HL-60 (cell line): ENCODE measurements around the gene ZNF500.

Source experiments
- DNase-seq, 2 experiments: peaks; one replicate each; pipeline ENCODE4 v3.0.0-alpha.2; 2010 to 2020; ENCODE audit warnings: low read depth in 1 of 2, low spot score in 1 of 2
- H3K27ac ChIP-seq: fragments of 250-450 bp; sonication (Bioruptor Pico); replicated peaks from 2 replicates; pipeline ENCODE4 v1.5.1; 2020; ENCODE audit warnings: mild to moderate bottlenecking, moderate library complexity
- H3K27me3 ChIP-seq: fragments of 250-450 bp; sonication (Bioruptor Pico); 2 replicates; pipeline ENCODE4 v1.5.1; 2021; ENCODE audit warnings: mild to moderate bottlenecking, moderate library complexity; ENCODE audit not compliant: insufficient read depth, poor library complexity, severe bottlenecking
- H3K4me3 ChIP-seq: replicated peaks from 2 replicates; pipeline ENCODE4 v1.5.1; 2011; ENCODE audit warnings: mild to moderate bottlenecking, control low read depth, low read length; ENCODE audit not compliant: insufficient read depth
- GABPA ChIP-seq: IDR thresholded peaks from 2 replicates; pipeline ENCODE4 v1.6.1; 2012; ENCODE audit warnings: low read depth
- POLR2AphosphoS5 ChIP-seq: IDR thresholded peaks from 2 replicates; pipeline ENCODE4 v1.6.1; 2012; ENCODE audit warnings: low read depth
- REST ChIP-seq: IDR thresholded peaks from 2 replicates; pipeline ENCODE4 v1.6.1; 2012; ENCODE audit warnings: low read depth; ENCODE audit not compliant: insufficient replicate concordance
- SPI1 ChIP-seq: IDR thresholded peaks from 2 replicates; pipeline ENCODE4 v1.6.1; 2012; ENCODE audit warnings: low read depth, mild to moderate bottlenecking, borderline replicate concordance
- TF ChIP-seq, protein P1 (sequence below): IDR thresholded peaks from one replicate; pipeline ENCODE4 v1.5.1; 2011; ENCODE audit warnings: low read length, control low read depth, inconsistent platforms; ENCODE audit not compliant: insufficient read depth

ZNF500 gene

DNA sequence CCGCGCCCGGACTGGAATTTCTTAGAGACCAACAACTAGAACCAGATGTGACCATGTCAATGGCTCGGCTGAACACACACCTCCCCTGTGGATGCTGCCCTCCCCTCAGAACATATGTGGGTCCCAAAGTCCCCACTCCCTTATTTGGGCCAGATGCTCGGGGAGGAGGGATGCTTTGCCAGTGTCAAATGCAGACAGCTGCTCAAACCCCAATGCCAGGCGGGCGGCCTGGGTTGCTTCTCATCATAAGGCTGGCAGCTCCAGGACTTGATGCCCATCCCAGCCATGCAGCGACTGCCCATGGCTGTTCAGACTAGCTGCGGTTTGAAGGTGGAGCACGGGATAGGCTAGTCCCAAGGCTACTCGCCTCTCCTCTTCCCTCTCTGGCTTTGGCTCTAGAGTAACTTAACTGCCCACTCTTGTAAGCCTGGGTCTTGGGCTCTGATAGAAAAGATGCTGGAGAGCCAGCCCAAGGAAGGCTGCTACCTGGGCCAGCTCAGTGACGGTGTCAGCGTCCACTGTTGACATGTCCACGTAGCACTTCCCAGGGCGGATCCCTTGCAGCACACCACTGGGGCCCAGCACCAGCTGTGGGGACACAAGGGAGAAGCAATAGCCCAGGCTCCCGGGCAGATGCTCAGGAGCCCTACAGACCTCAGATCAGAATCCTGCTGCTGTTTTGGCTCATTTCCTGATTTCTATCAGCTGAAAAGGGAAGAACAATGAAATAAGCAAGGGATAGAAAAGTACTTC is 46.5 kb upstream of the ZNF500 start:
- H3K27ac ChIP-seq: no peak overlapping the region

DNA sequence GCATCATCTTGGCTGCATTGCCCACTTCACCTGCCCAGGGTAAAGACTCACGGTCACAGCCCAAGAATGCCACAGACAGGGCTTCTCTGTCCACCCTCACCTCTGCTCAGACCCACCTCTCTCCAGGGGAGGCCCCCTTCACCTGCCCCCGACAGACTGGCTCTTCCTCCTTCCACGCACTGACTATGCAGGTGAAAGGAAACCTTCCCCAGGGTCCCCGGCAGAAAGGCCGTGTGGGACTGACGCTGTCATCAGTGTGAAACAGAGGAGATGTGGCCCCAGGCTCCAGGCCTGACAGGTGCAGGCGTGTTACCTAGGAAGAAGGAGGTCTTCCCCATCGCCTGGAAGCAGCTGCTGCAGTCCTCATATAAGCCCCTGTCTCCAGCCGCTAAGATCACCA is 44.8 kb upstream of the ZNF500 start:
- TF ChIP-seq GABPA: no peak
- no peak for TF ChIP-seq REST
- TF ChIP-seq POLR2AphosphoS5: no peak
- TF ChIP-seq, protein P1, sequence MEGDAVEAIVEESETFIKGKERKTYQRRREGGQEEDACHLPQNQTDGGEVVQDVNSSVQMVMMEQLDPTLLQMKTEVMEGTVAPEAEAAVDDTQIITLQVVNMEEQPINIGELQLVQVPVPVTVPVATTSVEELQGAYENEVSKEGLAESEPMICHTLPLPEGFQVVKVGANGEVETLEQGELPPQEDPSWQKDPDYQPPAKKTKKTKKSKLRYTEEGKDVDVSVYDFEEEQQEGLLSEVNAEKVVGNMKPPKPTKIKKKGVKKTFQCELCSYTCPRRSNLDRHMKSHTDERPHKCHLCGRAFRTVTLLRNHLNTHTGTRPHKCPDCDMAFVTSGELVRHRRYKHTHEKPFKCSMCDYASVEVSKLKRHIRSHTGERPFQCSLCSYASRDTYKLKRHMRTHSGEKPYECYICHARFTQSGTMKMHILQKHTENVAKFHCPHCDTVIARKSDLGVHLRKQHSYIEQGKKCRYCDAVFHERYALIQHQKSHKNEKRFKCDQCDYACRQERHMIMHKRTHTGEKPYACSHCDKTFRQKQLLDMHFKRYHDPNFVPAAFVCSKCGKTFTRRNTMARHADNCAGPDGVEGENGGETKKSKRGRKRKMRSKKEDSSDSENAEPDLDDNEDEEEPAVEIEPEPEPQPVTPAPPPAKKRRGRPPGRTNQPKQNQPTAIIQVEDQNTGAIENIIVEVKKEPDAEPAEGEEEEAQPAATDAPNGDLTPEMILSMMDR: no peak
- no peak for TF ChIP-seq SPI1
- Histone ChIP-seq H3K4me3 (no peak overlapping the region), H3K27me3 (no peaks in the 10 kb centered on the region), H3K27ac (no peak overlapping the region)
- no peak for DNase-seq

More for the DNA sequence above, 46.5 kb upstream of the ZNF500 start:
- H3K27me3 ChIP-seq: no peaks in the 10 kb centered on the region
- no peak overlapping the region for H3K4me3 ChIP-seq
- DNase-seq: no peak
- TF ChIP-seq SPI1 (no peak), POLR2AphosphoS5 (no peak), GABPA (no peak), REST (no peak)
- TF ChIP-seq, protein P1: no peak

DNA sequence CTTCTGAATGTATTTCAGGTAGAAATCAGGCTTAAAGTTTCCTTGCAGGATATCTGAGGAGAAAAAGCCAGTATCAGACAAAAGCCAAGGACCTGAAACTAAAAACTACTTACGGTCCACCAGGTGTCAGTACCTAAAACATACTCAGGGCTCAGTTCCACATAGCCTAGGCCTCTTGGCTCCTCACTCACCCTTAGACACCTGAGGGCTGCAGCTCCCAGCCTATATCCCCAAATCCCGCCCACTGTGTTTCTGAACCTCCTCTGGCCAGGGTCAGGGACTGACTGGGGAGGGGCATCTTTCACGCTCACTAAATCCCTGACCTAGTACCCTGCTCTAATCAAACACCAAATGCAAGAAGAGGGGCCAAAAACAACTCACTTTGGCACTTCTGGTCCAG is 44.3 kb upstream of the ZNF500 start:
- DNase-seq: no peak
- no peak for TF ChIP-seq GABPA
- TF ChIP-seq, protein P1: no peak
- no peak for TF ChIP-seq SPI1
- no peak for TF ChIP-seq REST
- TF ChIP-seq POLR2AphosphoS5: no peak
- no peak overlapping the region for H3K27ac ChIP-seq
- H3K4me3 ChIP-seq: no peak overlapping the region
- no peaks in the 10 kb centered on the region for H3K27me3 ChIP-seq
